Measurements from ENCODE around the gene ABHD14A. TPM values are rescaled to one million over a fixed set of nuclear protein-coding genes. Genes with fewer than 3 reads are reported as not detected.
A peak's percentile ranks its signal among the peaks of the same experiment; 100 is the strongest.

The ABHD14A gene
- total RNA-seq, 1 donor from 2014 or later: 14.8 TPM

DNA sequence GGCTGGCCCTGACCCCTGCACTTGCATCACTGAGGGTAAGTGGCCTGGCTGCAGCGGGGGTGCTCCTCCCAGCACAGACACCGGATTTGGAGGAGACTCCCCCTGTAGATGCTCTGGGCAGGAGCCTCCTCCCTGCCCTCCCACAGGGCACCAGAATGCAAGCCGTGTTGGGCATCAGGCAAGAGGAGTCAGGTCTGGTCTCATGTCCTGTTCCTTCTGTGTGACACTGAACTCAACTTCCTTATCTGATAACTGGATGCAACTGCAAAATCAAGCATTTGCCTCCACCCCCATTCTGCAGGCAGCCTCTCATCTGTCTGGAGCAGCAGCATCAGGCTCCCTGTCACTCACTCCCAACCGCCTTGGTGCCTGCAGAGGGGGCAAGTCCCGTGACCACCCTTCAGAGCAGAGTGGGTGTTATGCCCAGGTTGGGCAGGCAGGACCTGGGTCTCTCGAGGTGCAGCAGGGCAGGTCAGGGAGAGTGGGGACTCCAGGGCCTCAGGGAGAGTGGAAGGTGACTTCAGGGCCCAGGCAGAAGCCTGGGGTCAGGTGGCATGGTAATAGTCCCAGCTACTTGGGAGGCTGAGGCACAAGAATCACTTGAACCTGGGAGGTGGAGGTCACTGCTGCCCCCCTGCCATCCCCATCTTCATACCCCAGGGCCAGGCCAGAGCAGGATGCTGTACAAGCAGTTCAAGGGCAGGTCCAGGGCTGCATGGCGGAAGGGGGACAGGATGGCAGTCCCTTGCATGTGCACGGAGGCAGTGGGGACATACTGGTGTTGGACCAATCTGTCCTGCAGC, 31.4 kb downstream of the ABHD14A start:
- Mint-ChIP-seq H3K4me3 (peak overlapping the region; percentile 19), H3K27me3 (ENCODE audit: low read depth) (no peaks in the 10 kb centered on the region), H3K9me3 (no peaks in the 10 kb centered on the region), H3K4me1 (peaks cover 46% of the 10 kb centered on the region), H3K27ac (ENCODE audit: unreplicated experiment) (no peak overlapping the region), H3K36me3 (ENCODE audit: low read depth) (no peaks in the 10 kb centered on the region)
- TF ChIP-seq, protein P1, sequence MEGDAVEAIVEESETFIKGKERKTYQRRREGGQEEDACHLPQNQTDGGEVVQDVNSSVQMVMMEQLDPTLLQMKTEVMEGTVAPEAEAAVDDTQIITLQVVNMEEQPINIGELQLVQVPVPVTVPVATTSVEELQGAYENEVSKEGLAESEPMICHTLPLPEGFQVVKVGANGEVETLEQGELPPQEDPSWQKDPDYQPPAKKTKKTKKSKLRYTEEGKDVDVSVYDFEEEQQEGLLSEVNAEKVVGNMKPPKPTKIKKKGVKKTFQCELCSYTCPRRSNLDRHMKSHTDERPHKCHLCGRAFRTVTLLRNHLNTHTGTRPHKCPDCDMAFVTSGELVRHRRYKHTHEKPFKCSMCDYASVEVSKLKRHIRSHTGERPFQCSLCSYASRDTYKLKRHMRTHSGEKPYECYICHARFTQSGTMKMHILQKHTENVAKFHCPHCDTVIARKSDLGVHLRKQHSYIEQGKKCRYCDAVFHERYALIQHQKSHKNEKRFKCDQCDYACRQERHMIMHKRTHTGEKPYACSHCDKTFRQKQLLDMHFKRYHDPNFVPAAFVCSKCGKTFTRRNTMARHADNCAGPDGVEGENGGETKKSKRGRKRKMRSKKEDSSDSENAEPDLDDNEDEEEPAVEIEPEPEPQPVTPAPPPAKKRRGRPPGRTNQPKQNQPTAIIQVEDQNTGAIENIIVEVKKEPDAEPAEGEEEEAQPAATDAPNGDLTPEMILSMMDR (conservative IDR thresholded peaks at IDR 0.05): no peak
- DNase-seq (ENCODE audit: low read depth, low spot score): no peak

DNA sequence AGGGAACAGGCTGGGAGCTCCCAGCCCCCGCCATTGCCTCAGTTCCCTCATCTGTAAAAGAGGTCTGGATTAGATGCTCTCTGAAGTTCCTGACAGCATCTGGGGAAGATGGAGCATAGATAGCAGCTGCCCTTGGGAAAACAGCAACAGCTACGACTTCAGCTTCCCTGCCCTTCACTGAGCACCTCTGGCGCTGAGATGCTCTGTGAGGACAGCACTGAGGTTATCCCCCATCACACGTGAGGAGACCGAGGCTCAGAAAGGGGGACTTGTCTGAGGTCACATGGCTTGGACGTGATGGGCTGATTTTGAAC, 31.9 kb downstream of the ABHD14A start:
- Mint-ChIP-seq H3K36me3 (ENCODE audit: low read depth) (no peaks in the 10 kb centered on the region), H3K4me1 (peaks cover 45% of the 10 kb centered on the region), H3K9me3 (no peaks in the 10 kb centered on the region), H3K4me3 (no peak overlapping the region), H3K27me3 (ENCODE audit: low read depth) (no peaks in the 10 kb centered on the region), H3K27ac (ENCODE audit: unreplicated experiment) (no peak overlapping the region)
- DNase-seq (ENCODE audit: low read depth, low spot score): no peak
- TF ChIP-seq, protein P1 (conservative IDR thresholded peaks at IDR 0.05): no peak

DNA sequence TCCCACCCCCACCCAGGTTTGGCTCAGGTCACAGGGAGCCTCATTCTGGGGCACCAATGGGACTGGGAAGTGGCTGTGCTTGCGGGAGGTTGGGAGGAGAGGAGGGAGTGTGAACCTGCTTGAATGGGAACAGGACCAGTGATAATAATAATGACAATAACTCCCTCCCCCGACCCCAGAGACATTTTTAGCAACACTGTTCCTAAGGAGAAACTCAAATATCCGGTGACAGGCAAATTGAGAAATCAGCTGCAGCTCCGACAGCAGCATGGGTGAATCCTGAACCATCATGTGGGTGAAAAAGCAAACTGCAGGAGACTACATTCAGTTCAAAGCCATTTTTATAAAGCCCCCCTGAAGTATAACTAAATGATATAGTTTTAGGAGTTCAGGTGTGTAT, 32.4 kb downstream of the ABHD14A start:
- TF ChIP-seq, protein P1 (conservative IDR thresholded peaks at IDR 0.05): no peak
- no peaks in the 10 kb centered on the region for H3K36me3 Mint-ChIP-seq (ENCODE audit: low read depth)
- H3K27ac Mint-ChIP-seq (ENCODE audit: unreplicated experiment): no peak overlapping the region
- peaks cover 40% of the 10 kb centered on the region for H3K4me1 Mint-ChIP-seq
- H3K27me3 Mint-ChIP-seq (ENCODE audit: low read depth): no peaks in the 10 kb centered on the region
- H3K9me3 Mint-ChIP-seq: no peaks in the 10 kb centered on the region
- no peak for DNase-seq (ENCODE audit: low read depth, low spot score)
- H3K4me3 Mint-ChIP-seq: no peak overlapping the region

DNA sequence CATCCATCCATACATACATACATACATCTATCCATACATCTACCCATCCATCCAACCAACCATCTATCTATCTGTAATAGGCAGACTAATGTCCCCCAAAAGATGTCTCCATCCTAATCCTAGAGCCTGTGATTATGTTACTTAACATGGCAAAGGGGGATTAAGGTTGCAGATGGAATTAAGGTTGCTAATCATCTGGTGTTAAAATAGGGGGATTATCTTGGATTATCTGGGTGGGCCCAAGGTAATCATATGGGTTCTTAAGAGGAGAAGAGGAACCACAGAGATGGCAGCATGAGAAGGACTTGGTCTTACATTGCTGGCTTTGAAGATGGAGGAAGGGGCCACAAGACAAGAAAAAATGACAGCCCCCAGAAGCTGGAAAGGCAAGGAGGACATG, 35.6 kb downstream of the ABHD14A start:
- Mint-ChIP-seq H3K27ac (ENCODE audit: unreplicated experiment) (no peak overlapping the region), H3K4me1 (peaks cover 9% of the 10 kb centered on the region), H3K36me3 (ENCODE audit: low read depth) (no peaks in the 10 kb centered on the region), H3K9me3 (no peaks in the 10 kb centered on the region), H3K27me3 (ENCODE audit: low read depth) (no peaks in the 10 kb centered on the region), H3K4me3 (no peak overlapping the region)
- TF ChIP-seq, protein P1 (conservative IDR thresholded peaks at IDR 0.05): no peak
- DNase-seq (ENCODE audit: low read depth, low spot score): no peak

DNA sequence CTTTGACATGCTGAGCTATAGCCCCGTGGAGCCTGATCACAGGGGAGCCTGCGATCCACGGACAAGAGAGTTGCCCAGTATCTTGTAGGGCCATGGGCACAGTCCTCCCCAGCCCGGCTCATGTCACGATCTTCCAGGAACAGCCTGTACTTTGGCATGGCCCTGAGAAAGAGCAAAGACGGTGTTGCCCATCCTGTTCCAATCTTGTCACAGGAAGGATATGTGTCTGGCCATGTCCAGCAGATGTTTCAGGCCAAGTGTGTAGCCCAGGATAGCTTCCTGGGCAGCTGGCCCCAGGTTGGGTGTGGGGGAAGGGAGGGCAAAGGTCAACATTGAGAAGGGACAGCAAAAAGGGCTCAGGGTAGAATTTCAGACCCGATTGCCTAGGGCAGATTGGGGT, 37.8 kb downstream of the ABHD14A start:
- H3K27me3 Mint-ChIP-seq (ENCODE audit: low read depth): no peaks in the 10 kb centered on the region
- TF ChIP-seq, protein P1 (conservative IDR thresholded peaks at IDR 0.05): no peak
- H3K36me3 Mint-ChIP-seq (ENCODE audit: low read depth): no peaks in the 10 kb centered on the region
- H3K9me3 Mint-ChIP-seq: no peaks in the 10 kb centered on the region
- peaks cover 4% of the 10 kb centered on the region for H3K4me1 Mint-ChIP-seq
- peak overlapping the region; percentile 50 for H3K27ac Mint-ChIP-seq (ENCODE audit: unreplicated experiment)
- no peak for DNase-seq (ENCODE audit: low read depth, low spot score)
- H3K4me3 Mint-ChIP-seq: no peak overlapping the region
